ENCODE measurements around the gene CYP4F8.

Gene CYP4F8

GRCh38 chr19:15584095-15584494, 30.9 kb upstream of the CYP4F8 start:
- no peaks in the 10 kb centered on the region for H3K9me2 ChIP-seq (replicated peaks; ENCODE audit: insufficient read depth, low read length)
- H3K79me2 ChIP-seq (ENCODE audit: insufficient read depth, low read length): no peaks in the 10 kb centered on the region
- H3K27ac ChIP-seq (ENCODE audit: low read depth, low read length): no peak overlapping the region
- no peak overlapping the region for H2AFZ ChIP-seq (ENCODE audit: low read depth, low read length, severe bottlenecking)
- H3K9me3 ChIP-seq (ENCODE audit: insufficient read depth, low read length): no peaks in the 10 kb centered on the region
- TF ChIP-seq EZH2phosphoT487 (conservative IDR thresholded peaks at IDR 0.05; ENCODE audit: low read length): no peak
- no peak for TF ChIP-seq CTCF (IDR thresholded peaks at IDR 0.05; ENCODE audit: insufficient read depth, low read length, poor library complexity, severe bottlenecking)
- no peak overlapping the region for H3K4me3 ChIP-seq (ENCODE audit: insufficient read depth, low read length, poor library complexity, severe bottlenecking)
- no peaks in the 10 kb centered on the region for H3K36me3 ChIP-seq (ENCODE audit: low read length)
- no peaks in the 10 kb centered on the region for H3K27me3 ChIP-seq (ENCODE audit: low read length)
- no peaks in the 10 kb centered on the region for H3F3A ChIP-seq (ENCODE audit: insufficient read depth)
- no peak overlapping the region for H3K9ac ChIP-seq (ENCODE audit: low read length)
- H4K20me1 ChIP-seq (ENCODE audit: low read depth, low read length): no peaks in the 10 kb centered on the region
- H3K4me2 ChIP-seq (ENCODE audit: low read depth, low read length, poor library complexity, severe bottlenecking): no peak overlapping the region

- no peaks in the 10 kb centered on the region for H3F3A ChIP-seq (ENCODE audit: insufficient read depth)
- no peaks in the 10 kb centered on the region for H3K9me2 ChIP-seq (replicated peaks; ENCODE audit: insufficient read depth, low read length)
- H3K79me2 ChIP-seq (ENCODE audit: insufficient read depth, low read length): no peaks in the 10 kb centered on the region
- no peaks in the 10 kb centered on the region for H4K20me1 ChIP-seq (ENCODE audit: low read depth, low read length)
- H3K27me3 ChIP-seq (ENCODE audit: low read length): no peaks in the 10 kb centered on the region
- no peaks in the 10 kb centered on the region for H3K9me3 ChIP-seq (ENCODE audit: insufficient read depth, low read length)
- H3K9ac ChIP-seq (ENCODE audit: low read length): no peak overlapping the region
- no peak overlapping the region for H3K4me2 ChIP-seq (ENCODE audit: low read depth, low read length, poor library complexity, severe bottlenecking)
- H3K36me3 ChIP-seq (ENCODE audit: low read length): no peaks in the 10 kb centered on the region
- no peak overlapping the region for H3K4me3 ChIP-seq (ENCODE audit: insufficient read depth, low read length, poor library complexity, severe bottlenecking)
- H2AFZ ChIP-seq (ENCODE audit: low read depth, low read length, severe bottlenecking): no peak overlapping the region
- TF ChIP-seq CTCF (IDR thresholded peaks at IDR 0.05; ENCODE audit: insufficient read depth, low read length, poor library complexity, severe bottlenecking) (peak; percentile 91), EZH2phosphoT487 (conservative IDR thresholded peaks at IDR 0.05; ENCODE audit: low read length) (no peak)
- no peak overlapping the region for H3K27ac ChIP-seq (ENCODE audit: low read depth, low read length)
These were observed 30.4 kb upstream of the CYP4F8 start for GRCh38 chr19:15584541-15585115.

GRCh38 chr19:15587663-15588062, 27.4 kb upstream of the CYP4F8 start:
- H3K9ac ChIP-seq (ENCODE audit: low read length): no peak overlapping the region
- H3K79me2 ChIP-seq (ENCODE audit: insufficient read depth, low read length): no peaks in the 10 kb centered on the region
- H3F3A ChIP-seq (ENCODE audit: insufficient read depth): no peaks in the 10 kb centered on the region
- H3K27me3 ChIP-seq (ENCODE audit: low read length): no peaks in the 10 kb centered on the region
- H3K36me3 ChIP-seq (ENCODE audit: low read length): no peaks in the 10 kb centered on the region
- no peak overlapping the region for H3K4me2 ChIP-seq (ENCODE audit: low read depth, low read length, poor library complexity, severe bottlenecking)
- H3K4me3 ChIP-seq (ENCODE audit: insufficient read depth, low read length, poor library complexity, severe bottlenecking): no peak overlapping the region
- no peaks in the 10 kb centered on the region for H4K20me1 ChIP-seq (ENCODE audit: low read depth, low read length)
- H3K27ac ChIP-seq (ENCODE audit: low read depth, low read length): no peak overlapping the region
- H3K9me2 ChIP-seq (replicated peaks; ENCODE audit: insufficient read depth, low read length): no peaks in the 10 kb centered on the region
- H2AFZ ChIP-seq (ENCODE audit: low read depth, low read length, severe bottlenecking): no peak overlapping the region
- no peak for TF ChIP-seq EZH2phosphoT487 (conservative IDR thresholded peaks at IDR 0.05; ENCODE audit: low read length)
- no peak for TF ChIP-seq CTCF (IDR thresholded peaks at IDR 0.05; ENCODE audit: insufficient read depth, low read length, poor library complexity, severe bottlenecking)
- H3K9me3 ChIP-seq (ENCODE audit: insufficient read depth, low read length): no peaks in the 10 kb centered on the region
